Nephron progenitor cell (in vitro differentiated cells): Measurements from ENCODE around the gene CCDC60.

Experiments
- DNase-seq: peaks from one replicate; pipeline ENCODE4 v3.0.0; 2021
- H3K27ac Mint-ChIP-seq: 2 replicates; pipeline ENCODE4 v1.8.0; 2021; ENCODE audit warnings: mild to moderate bottlenecking, moderate library complexity, mixed read lengths
- H3K27me3 Mint-ChIP-seq: 2 replicates; pipeline ENCODE4 v1.8.0; 2021; ENCODE audit warnings: mild to moderate bottlenecking, low read depth, mixed read lengths; ENCODE audit not compliant: poor library complexity
- H3K36me3 Mint-ChIP-seq: 2 replicates; pipeline ENCODE4 v1.8.0; 2021; ENCODE audit warnings: low read depth, mixed read lengths
- H3K4me1 Mint-ChIP-seq: 2 replicates; pipeline ENCODE4 v1.8.0; 2021; ENCODE audit warnings: mixed read lengths
- H3K4me3 Mint-ChIP-seq: 2 replicates; pipeline ENCODE4 v1.8.0; 2021; ENCODE audit warnings: mild to moderate bottlenecking, moderate library complexity, mixed read lengths
- H3K9me3 Mint-ChIP-seq: 2 replicates; pipeline ENCODE4 v1.8.0; 2021; ENCODE audit warnings: mild to moderate bottlenecking, moderate library complexity, mixed read lengths
- CTCF ChIP-seq: fragments of 200-600 bp; sonication (generic); IDR thresholded peaks from 2 replicates; pipeline ENCODE4 v1.5.0; 2021; ENCODE audit warnings: antibody characterized with exemption

Gene CCDC60

GRCh38 chr12:119528241-119528640, 193.7 kb downstream of the CCDC60 start:
- H3K36me3 Mint-ChIP-seq, result no peaks in the 10 kb centered on the region
- no peaks in the 10 kb centered on the region for H3K9me3 Mint-ChIP-seq
- H3K4me1 Mint-ChIP-seq, result no peaks in the 10 kb centered on the region
- H3K27me3 Mint-ChIP-seq, result peaks cover 42% of the 10 kb centered on the region
- H3K27ac Mint-ChIP-seq, result no peak overlapping the region
- H3K4me3 Mint-ChIP-seq, result no peak overlapping the region
- peak; percentile 15 for DNase-seq
- TF ChIP-seq CTCF, result no peak

GRCh38 chr12:119540476-119540875, 205.9 kb downstream of the CCDC60 start:
- TF ChIP-seq CTCF, result no peak
- DNase-seq, result no peak
- H3K4me1 Mint-ChIP-seq, result no peaks in the 10 kb centered on the region
- H3K9me3 Mint-ChIP-seq, result peaks cover 13% of the 10 kb centered on the region
- no peaks in the 10 kb centered on the region for H3K36me3 Mint-ChIP-seq
- no peak overlapping the region for H3K4me3 Mint-ChIP-seq
- peaks cover 8% of the 10 kb centered on the region for H3K27me3 Mint-ChIP-seq
- H3K27ac Mint-ChIP-seq, result no peak overlapping the region

GRCh38 chr12:119544765-119545625, 210.5 kb downstream of the CCDC60 start:
- Mint-ChIP-seq H3K27me3 (peaks cover 18% of the 10 kb centered on the region), H3K36me3 (no peaks in the 10 kb centered on the region), H3K27ac (no peak overlapping the region), H3K4me3 (no peak overlapping the region), H3K9me3 (peaks cover 3% of the 10 kb centered on the region), H3K4me1 (no peaks in the 10 kb centered on the region)
- TF ChIP-seq CTCF, result peak; percentile 90
- DNase-seq, result peak; percentile 77

GRCh38 chr12:119546340-119546739, 211.8 kb downstream of the CCDC60 start:
- no peak for TF ChIP-seq CTCF
- peaks cover 18% of the 10 kb centered on the region for H3K27me3 Mint-ChIP-seq

GRCh38 chr12:119547001-119547400, 212.5 kb downstream of the CCDC60 start:
- Mint-ChIP-seq H3K4me3 (no peak overlapping the region), H3K4me1 (no peaks in the 10 kb centered on the region), H3K27me3 (peaks cover 18% of the 10 kb centered on the region), H3K27ac (no peak overlapping the region), H3K9me3 (no peaks in the 10 kb centered on the region), H3K36me3 (no peaks in the 10 kb centered on the region)
- TF ChIP-seq CTCF, result no peak
- no peak for DNase-seq

More at GRCh38 chr12:119546340-119546739, 211.8 kb downstream of the CCDC60 start:
- H3K4me1 Mint-ChIP-seq, result no peaks in the 10 kb centered on the region
- H3K27ac Mint-ChIP-seq, result no peak overlapping the region
- no peak for DNase-seq
- H3K4me3 Mint-ChIP-seq, result no peak overlapping the region
- H3K9me3 Mint-ChIP-seq, result no peaks in the 10 kb centered on the region
- H3K36me3 Mint-ChIP-seq, result no peaks in the 10 kb centered on the region

- TF ChIP-seq CTCF, result no peak
- no peaks in the 10 kb centered on the region for H3K36me3 Mint-ChIP-seq
- no peaks in the 10 kb centered on the region for H3K9me3 Mint-ChIP-seq
- H3K27ac Mint-ChIP-seq, result no peak overlapping the region
- no peak overlapping the region for H3K4me3 Mint-ChIP-seq
- no peak for DNase-seq
- no peaks in the 10 kb centered on the region for H3K4me1 Mint-ChIP-seq
- no peaks in the 10 kb centered on the region for H3K27me3 Mint-ChIP-seq
Measured at GRCh38 chr12:119556854-119557253, 222.3 kb downstream of the CCDC60 start.
